ENCODE data around the gene ACSL3.

- TF ChIP-seq CTCF (conservative IDR thresholded peaks at IDR 0.05; ENCODE audit: low read length) (no peak), EZH2phosphoT487 (IDR thresholded peaks at IDR 0.05; ENCODE audit: borderline replicate concordance) (no peak)
Measured at GRCh38 chr2:222887124-222887523, 26.3 kb downstream of the ACSL3 start.

Measured in Loucy (cell line).